ENCODE data around the gene DNAJC24. TPM values are rescaled to one million over a fixed set of nuclear protein-coding genes. Genes with fewer than 3 reads are reported as not detected.

The DNAJC24 gene
- total and polyA plus RNA-seq, 4 donors = 4.9 to 25.4 (median 9.7) TPM

- no peak overlapping the region for H3K4me3 ChIP-seq
- no peaks in the 10 kb centered on the region for H3K9me3 ChIP-seq (ENCODE audit: control insufficient read depth in 4 of 4, insufficient read depth in 3 of 4, low read length in 3 of 4)
- no peak overlapping the region for H3K9ac ChIP-seq (ENCODE audit: insufficient read depth in 1 of 2, low read length in 2 of 2)
- no peaks in the 10 kb centered on the region for H3K4me1 ChIP-seq (ENCODE audit: control insufficient read depth in 5 of 5, insufficient read depth in 5 of 5, low read length in 5 of 5)
- H3K36me3 ChIP-seq (ENCODE audit: control insufficient read depth in 4 of 4, insufficient read depth in 4 of 4, low read length in 4 of 4) = peaks cover 0 to 6% (median 5%) of the 10 kb centered on the region in 4 donors
- H3K27ac ChIP-seq (ENCODE audit: low read depth in 1 of 2, low read length in 1 of 2) = no peak overlapping the region
- no peak for ATAC-seq (ENCODE audit: insufficient read depth, low FRiP score)
- WGBS, 2 donors = 94 to 95% methylated on average over 1 of the region's 1 CpG
- TF ChIP-seq CTCF (IDR thresholded peaks at IDR 0.05; ENCODE audit: control extremely low read depth, extremely low read depth) = no peak
- DNase-seq = no peak
- H3K27me3 ChIP-seq (ENCODE audit: control insufficient read depth in 3 of 3, insufficient read depth in 3 of 3, low read length in 2 of 3) = no peaks in the 10 kb centered on the region
Observed at GRCh38 chr11:31433851-31434250, 64.2 kb downstream of the DNAJC24 start.

- no peaks in the 10 kb centered on the region for H3K4me1 ChIP-seq (ENCODE audit: control insufficient read depth in 5 of 5, insufficient read depth in 5 of 5, low read length in 5 of 5)
- no peak overlapping the region for H3K27ac ChIP-seq (ENCODE audit: low read depth in 1 of 2, low read length in 1 of 2)
- H3K27me3 ChIP-seq (ENCODE audit: control insufficient read depth in 3 of 3, insufficient read depth in 3 of 3, low read length in 2 of 3) = no peaks in the 10 kb centered on the region
- no peak for TF ChIP-seq CTCF (IDR thresholded peaks at IDR 0.05; ENCODE audit: control extremely low read depth, extremely low read depth)
- H3K4me3 ChIP-seq = no peak overlapping the region
- no peak overlapping the region for H3K9ac ChIP-seq (ENCODE audit: insufficient read depth in 1 of 2, low read length in 2 of 2)
- no peaks in the 10 kb centered on the region for H3K36me3 ChIP-seq (ENCODE audit: control insufficient read depth in 4 of 4, insufficient read depth in 4 of 4, low read length in 4 of 4)
- H3K9me3 ChIP-seq (ENCODE audit: control insufficient read depth in 4 of 4, insufficient read depth in 3 of 4, low read length in 3 of 4) = no peaks in the 10 kb centered on the region
- 91 to 92% methylated on average over 2 of the region's 2 CpGs for WGBS, 2 donors
- ATAC-seq (ENCODE audit: insufficient read depth, low FRiP score) (no peak), DNase-seq (no peak)
Observed at GRCh38 chr11:31437742-31438435, 68.2 kb downstream of the DNAJC24 start.

DNA sequence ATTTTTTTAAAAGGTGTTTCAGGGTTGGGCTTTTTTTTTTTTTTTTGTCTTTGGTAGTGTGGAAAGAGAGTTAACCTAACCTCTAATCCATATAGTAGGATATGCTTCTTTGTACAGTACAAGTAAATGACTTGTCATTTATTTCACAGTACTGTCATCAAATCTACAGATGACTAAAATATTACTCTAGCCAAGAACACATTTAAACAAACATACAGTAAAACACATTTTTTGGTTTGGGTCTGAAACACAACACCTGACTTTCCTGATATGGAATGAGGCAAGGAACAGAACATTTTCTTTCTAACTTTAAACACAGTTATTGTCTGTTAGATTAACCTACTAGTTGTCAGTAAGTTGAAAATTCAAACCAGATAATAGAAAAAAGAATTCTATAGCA lies 71.6 kb downstream of the DNAJC24 start:
- no peak for ATAC-seq (ENCODE audit: insufficient read depth, low FRiP score)
- no peak overlapping the region for H3K4me3 ChIP-seq
- H3K27me3 ChIP-seq (ENCODE audit: control insufficient read depth in 3 of 3, insufficient read depth in 3 of 3, low read length in 2 of 3) = no peaks in the 10 kb centered on the region
- no peak for TF ChIP-seq CTCF (IDR thresholded peaks at IDR 0.05; ENCODE audit: control extremely low read depth, extremely low read depth)
- no peak overlapping the region for H3K9ac ChIP-seq (ENCODE audit: insufficient read depth in 1 of 2, low read length in 2 of 2)
- H3K4me1 ChIP-seq (ENCODE audit: control insufficient read depth in 5 of 5, insufficient read depth in 5 of 5, low read length in 5 of 5) = no peaks in the 10 kb centered on the region
- H3K36me3 ChIP-seq (ENCODE audit: control insufficient read depth in 4 of 4, insufficient read depth in 4 of 4, low read length in 4 of 4) = no peaks in the 10 kb centered on the region
- no peaks in the 10 kb centered on the region for H3K9me3 ChIP-seq (ENCODE audit: control insufficient read depth in 4 of 4, insufficient read depth in 3 of 4, low read length in 3 of 4)
- no peak for DNase-seq
- no peak overlapping the region for H3K27ac ChIP-seq (ENCODE audit: low read depth in 1 of 2, low read length in 1 of 2)

GRCh38 chr11:31442086-31442485 lies 72.4 kb downstream of the DNAJC24 start:
- ATAC-seq (ENCODE audit: insufficient read depth, low FRiP score) (no peak), DNase-seq (peak in 2 of 3 donors; percentile 7 to 8)
- no peaks in the 10 kb centered on the region for H3K9me3 ChIP-seq (ENCODE audit: control insufficient read depth in 4 of 4, insufficient read depth in 3 of 4, low read length in 3 of 4)
- H3K36me3 ChIP-seq (ENCODE audit: control insufficient read depth in 4 of 4, insufficient read depth in 4 of 4, low read length in 4 of 4) = no peaks in the 10 kb centered on the region
- no peak overlapping the region for H3K4me3 ChIP-seq
- H3K9ac ChIP-seq (ENCODE audit: insufficient read depth in 1 of 2, low read length in 2 of 2) = no peak overlapping the region
- no peak overlapping the region for H3K27ac ChIP-seq (ENCODE audit: low read depth in 1 of 2, low read length in 1 of 2)
- no peaks in the 10 kb centered on the region for H3K4me1 ChIP-seq (ENCODE audit: control insufficient read depth in 5 of 5, insufficient read depth in 5 of 5, low read length in 5 of 5)
- no peaks in the 10 kb centered on the region for H3K27me3 ChIP-seq (ENCODE audit: control insufficient read depth in 3 of 3, insufficient read depth in 3 of 3, low read length in 2 of 3)
- no peak for TF ChIP-seq CTCF (IDR thresholded peaks at IDR 0.05; ENCODE audit: control extremely low read depth, extremely low read depth)
- 40 to 57% methylated on average over 2 of the region's 2 CpGs for WGBS, 2 donors
